ENCODE results near the gene SPEM1.

- TF ChIP-seq CTCF (IDR thresholded peaks at IDR 0.05) (no peak), POLR2AphosphoS5 (IDR thresholded peaks at IDR 0.05) (no peak)
Observed at GRCh38 chr17:7411427-7411750, 8.7 kb upstream of the SPEM1 start.
